DOHH2 (cell line): ENCODE results near the gene ARL6IP1.
"Not testable (repeated sequence)": the region's sequence is repeated elsewhere in the genome, so short reads cannot be mapped to it uniquely, and the experiment has no call there.

Experiments
- H3F3A ChIP-seq: fragments of 200-600 bp; sonication (generic), shearing (Covaris generic); 2 replicates; pipeline ENCODE4 v1.6.0; 2016; ENCODE audit warnings: antibody characterized with exemption, mild to moderate bottlenecking; ENCODE audit not compliant: control insufficient read depth, insufficient read depth
- H3K27ac ChIP-seq: fragments of 200-600 bp; sonication (generic); 2 replicates; pipeline ENCODE4 v1.5.1; 2014; ENCODE audit warnings: low read depth, mild to moderate bottlenecking, low read length, moderate library complexity
- H3K27me3 ChIP-seq: fragments of 200-600 bp; sonication (generic); 2 replicates; pipeline ENCODE4 v1.6.1; 2014; ENCODE audit warnings: mild to moderate bottlenecking, low read length, mixed read lengths; ENCODE audit not compliant: control insufficient read depth
- H3K36me3 ChIP-seq: fragments of 200-600 bp; sonication (generic); 2 replicates; pipeline ENCODE4 v1.6.1; 2014; ENCODE audit warnings: mild to moderate bottlenecking, low read length, moderate library complexity, mixed read lengths; ENCODE audit not compliant: control insufficient read depth
- H3K4me1 ChIP-seq: fragments of 200-600 bp; sonication (generic); 2 replicates; pipeline ENCODE4 v1.6.1; 2014; ENCODE audit warnings: mild to moderate bottlenecking, low read length, mixed read lengths; ENCODE audit not compliant: control insufficient read depth
- H3K4me2 ChIP-seq: fragments of 200-600 bp; sonication (generic); 2 replicates; pipeline ENCODE4 v1.6.0; 2014; ENCODE audit warnings: mild to moderate bottlenecking, low read length, moderate library complexity
- H3K4me3 ChIP-seq: fragments of 200-600 bp; sonication (generic); 2 replicates; pipeline ENCODE4 v1.5.1; 2014; ENCODE audit warnings: mild to moderate bottlenecking, low read length, mixed read lengths
- H3K79me2 ChIP-seq: fragments of 200-600 bp; sonication (generic); 2 replicates; pipeline ENCODE4 v1.6.1; 2014; ENCODE audit warnings: mild to moderate bottlenecking, low read length, mixed read lengths; ENCODE audit not compliant: control insufficient read depth
- H3K9me2 ChIP-seq: fragments of 200-600 bp; sonication (generic); replicated peaks from 2 replicates; pipeline ENCODE4 v1.6.1; 2014; ENCODE audit warnings: mild to moderate bottlenecking, low read length, mixed read lengths; ENCODE audit not compliant: control insufficient read depth
- H3K9me3 ChIP-seq: fragments of 200-600 bp; sonication (generic); 2 replicates; pipeline ENCODE4 v1.6.1; 2014; ENCODE audit warnings: antibody characterized with exemption, low read length, mixed read lengths; ENCODE audit not compliant: control insufficient read depth, insufficient read depth
- H4K20me1 ChIP-seq: fragments of 200-600 bp; sonication (generic); 2 replicates; pipeline ENCODE4 v1.6.0; 2014; ENCODE audit warnings: low read depth, mild to moderate bottlenecking, antibody characterized with exemption, low read length, moderate library complexity; ENCODE audit not compliant: control insufficient read depth, insufficient read depth
- CTCF ChIP-seq: fragments of 200-600 bp; sonication (generic); IDR thresholded peaks from one replicate; pipeline ENCODE4 v1.5.1; 2014; ENCODE audit warnings: antibody characterized with exemption, mild to moderate bottlenecking, low read depth, low read length; ENCODE audit not compliant: poor library complexity, severe bottlenecking
- EZH2phosphoT487 ChIP-seq: fragments of 200-600 bp; sonication (generic); IDR thresholded peaks from 2 replicates; pipeline ENCODE4 v1.6.1; 2017; ENCODE audit warnings: borderline replicate concordance, mild to moderate bottlenecking, antibody characterized with exemption, low read length, moderate library complexity, mixed read lengths

The ARL6IP1 gene

GRCh38 chr16:18782697-18783429, 18.5 kb downstream of the ARL6IP1 start:
- Histone ChIP-seq H4K20me1 (peaks cover 46% of the 10 kb centered on the region), H3K9me3 (no peaks in the 10 kb centered on the region), H3K27me3 (no peaks in the 10 kb centered on the region), H3K27ac (no peak overlapping the region), H3K4me1 (peaks cover 16% of the 10 kb centered on the region), H3K9me2 (no peaks in the 10 kb centered on the region), H3K4me3 (no peak overlapping the region), H3K79me2 (peaks cover 51% of the 10 kb centered on the region), H3K4me2 (no peak overlapping the region), H3F3A (peaks cover 46% of the 10 kb centered on the region), H3K36me3 (peaks cover 56% of the 10 kb centered on the region)
- TF ChIP-seq EZH2phosphoT487 (no peak), CTCF (no peak)

- H3K4me2 ChIP-seq, H3K9me2 ChIP-seq, H3K4me1 ChIP-seq, H3K9me3 ChIP-seq, H3K27ac ChIP-seq, H3K27me3 ChIP-seq, H3K4me3 ChIP-seq: not testable (repeated sequence)
- Histone ChIP-seq H3F3A (peaks cover 32% of the 10 kb centered on the region), H3K36me3 (peaks cover 39% of the 10 kb centered on the region), H4K20me1 (peaks cover 36% of the 10 kb centered on the region), H3K79me2 (peaks cover 35% of the 10 kb centered on the region)
Observed at GRCh38 chr16:18781232-18781631, 20.1 kb downstream of the ARL6IP1 start.

- Histone ChIP-seq H4K20me1 (peaks cover 29% of the 10 kb centered on the region), H3K79me2 (peaks cover 28% of the 10 kb centered on the region), H3F3A (peaks cover 25% of the 10 kb centered on the region), H3K36me3 (peaks cover 33% of the 10 kb centered on the region)
- not testable (repeated sequence) for H3K4me2 ChIP-seq, H3K27ac ChIP-seq, H3K4me3 ChIP-seq, H3K4me1 ChIP-seq, H3K27me3 ChIP-seq, H3K9me2 ChIP-seq, H3K9me3 ChIP-seq
Observed at GRCh38 chr16:18780460-18781026, 20.8 kb downstream of the ARL6IP1 start.

GRCh38 chr16:18777664-18778063, 23.7 kb downstream of the ARL6IP1 start:
- H3K4me2 ChIP-seq, H3F3A ChIP-seq, H3K4me1 ChIP-seq, H3K36me3 ChIP-seq, H3K27me3 ChIP-seq, H3K27ac ChIP-seq, H3K9me2 ChIP-seq, H3K9me3 ChIP-seq, H3K4me3 ChIP-seq, H4K20me1 ChIP-seq, H3K79me2 ChIP-seq: not testable (repeated sequence)

- not testable (repeated sequence) for H4K20me1 ChIP-seq, H3K36me3 ChIP-seq, H3K27me3 ChIP-seq, H3K9me3 ChIP-seq, H3K9me2 ChIP-seq, H3K79me2 ChIP-seq, H3K4me2 ChIP-seq, H3K27ac ChIP-seq, H3K4me1 ChIP-seq, H3K4me3 ChIP-seq, H3F3A ChIP-seq
Observed at GRCh38 chr16:18776334-18776733, 25.0 kb downstream of the ARL6IP1 start.

GRCh38 chr16:18774651-18775050, 26.7 kb downstream of the ARL6IP1 start:
- H3K4me2 ChIP-seq, H3K9me3 ChIP-seq, H3K36me3 ChIP-seq, H3K27ac ChIP-seq, H3K4me1 ChIP-seq, H4K20me1 ChIP-seq, H3K27me3 ChIP-seq, H3K9me2 ChIP-seq, H3F3A ChIP-seq, H3K4me3 ChIP-seq, H3K79me2 ChIP-seq: not testable (repeated sequence)

- not testable (repeated sequence) for H3K4me2 ChIP-seq, H3K36me3 ChIP-seq, H3K79me2 ChIP-seq, H4K20me1 ChIP-seq, H3K4me1 ChIP-seq, H3F3A ChIP-seq, H3K9me3 ChIP-seq, H3K27ac ChIP-seq, H3K9me2 ChIP-seq, H3K27me3 ChIP-seq, H3K4me3 ChIP-seq
Observed at GRCh38 chr16:18772171-18772570, 29.2 kb downstream of the ARL6IP1 start.
